ENCODE data around the gene PFKFB4.

DNA sequence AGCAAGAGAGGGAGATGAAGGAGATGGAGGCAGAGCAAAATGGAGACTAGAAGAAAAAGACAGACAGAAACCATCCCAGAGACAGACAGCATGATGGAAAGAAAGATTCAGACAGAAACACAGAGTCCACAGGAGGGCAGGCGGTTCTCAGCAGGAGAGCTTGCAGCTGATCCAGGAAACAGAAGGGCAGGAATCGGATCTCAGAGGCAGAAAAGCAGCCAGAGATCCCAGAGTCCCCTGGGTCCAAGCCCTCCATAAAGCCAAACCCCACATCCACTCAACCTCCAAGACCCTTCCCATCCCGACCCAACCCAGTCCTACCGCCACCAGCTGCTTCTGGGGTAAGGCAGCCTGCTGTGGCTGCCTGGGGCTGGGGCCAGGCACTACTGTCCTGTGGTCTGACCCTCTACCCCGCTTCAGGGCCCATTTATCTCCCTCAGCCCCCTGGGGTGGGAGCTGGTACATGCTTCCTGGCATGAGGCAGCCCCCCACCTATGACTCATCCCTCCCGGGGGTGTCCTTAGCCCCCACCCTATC lies 6.8 kb upstream of the PFKFB4 start, which contains the start of gene UCN2:
- TF ChIP-seq EZH2 (IDR thresholded peaks at IDR 0.05; ENCODE audit: borderline replicate concordance) = no peak
- TF ChIP-seq, protein P1, sequence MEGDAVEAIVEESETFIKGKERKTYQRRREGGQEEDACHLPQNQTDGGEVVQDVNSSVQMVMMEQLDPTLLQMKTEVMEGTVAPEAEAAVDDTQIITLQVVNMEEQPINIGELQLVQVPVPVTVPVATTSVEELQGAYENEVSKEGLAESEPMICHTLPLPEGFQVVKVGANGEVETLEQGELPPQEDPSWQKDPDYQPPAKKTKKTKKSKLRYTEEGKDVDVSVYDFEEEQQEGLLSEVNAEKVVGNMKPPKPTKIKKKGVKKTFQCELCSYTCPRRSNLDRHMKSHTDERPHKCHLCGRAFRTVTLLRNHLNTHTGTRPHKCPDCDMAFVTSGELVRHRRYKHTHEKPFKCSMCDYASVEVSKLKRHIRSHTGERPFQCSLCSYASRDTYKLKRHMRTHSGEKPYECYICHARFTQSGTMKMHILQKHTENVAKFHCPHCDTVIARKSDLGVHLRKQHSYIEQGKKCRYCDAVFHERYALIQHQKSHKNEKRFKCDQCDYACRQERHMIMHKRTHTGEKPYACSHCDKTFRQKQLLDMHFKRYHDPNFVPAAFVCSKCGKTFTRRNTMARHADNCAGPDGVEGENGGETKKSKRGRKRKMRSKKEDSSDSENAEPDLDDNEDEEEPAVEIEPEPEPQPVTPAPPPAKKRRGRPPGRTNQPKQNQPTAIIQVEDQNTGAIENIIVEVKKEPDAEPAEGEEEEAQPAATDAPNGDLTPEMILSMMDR (IDR thresholded peaks at IDR 0.05; ENCODE audit: poor library complexity) = no peak

Data from hepatocyte (in vitro differentiated cells).